Psoas muscle (tissue), 8 donors: ENCODE measurements around the gene MAPK7. TPM values are rescaled to one million over a fixed set of nuclear protein-coding genes. Genes with fewer than 3 reads are reported as not detected.

ENCODE experiments used
- ATAC-seq, 4 donors: fragments of 200-7000 bp; cut with Tn5 transposase; one replicate each; pipeline ENCODE4 v1.9.1; 2020; ENCODE audit warnings: moderate library complexity in 3 of 4, mild to moderate bottlenecking in 2 of 4
- DNase-seq, 2 donors: peaks; one replicate each; pipeline ENCODE4 v3.0.0-alpha.2; 2020
- H3K27ac ChIP-seq: fragments of 200-600 bp; one replicate; pipeline ENCODE4 v1.8.0; 2022
- H3K27me3 ChIP-seq, 3 donors: fragments of 200-600 bp in 1 of 3; one replicate each; pipeline versions ENCODE4 v1.6.1 to v1.8.0; 2013 to 2022; ENCODE audit warnings: low read length in 2 of 3, mild to moderate bottlenecking in 2 of 3, moderate library complexity in 1 of 3; ENCODE audit not compliant: insufficient read depth in 3 of 3
- H3K36me3 ChIP-seq, 2 donors: fragments of 200-600 bp in 1 of 2; one replicate each; pipeline versions ENCODE4 v1.6.1 to v1.8.0; 2013 to 2022; ENCODE audit warnings: low read depth in 1 of 2, mild to moderate bottlenecking in 1 of 2, moderate library complexity in 1 of 2; ENCODE audit not compliant: insufficient read depth in 1 of 2
- H3K4me1 ChIP-seq: fragments of 200-600 bp; one replicate; pipeline ENCODE4 v1.8.0; 2022
- H3K4me3 ChIP-seq: fragments of 200-600 bp; one replicate; pipeline ENCODE4 v1.8.0; 2022; ENCODE audit warnings: mild to moderate bottlenecking
- H3K9me3 ChIP-seq: fragments of 200-600 bp; one replicate; pipeline ENCODE4 v1.8.0; 2022
- WGBS, 3 donors: extraction: QIAGEN DNeasy Blood & Tissue Kit; methylation state at CpG; one replicate each; pipeline versions ENCODE4 v1.1.6 to v1.1.7; 2013; 5-methylcytosine and 5-hydroxymethylcytosine counted together
- intact Hi-C, 2 donors: fragments of 100-400 bp; cut with DNase I; formaldehyde crosslinking; loops; one replicate each; pipeline versions ENCODE4 v1.11.0 to v1.14.2; 2022
- polyA plus RNA-seq, 3 donors: library from polyadenylated mRNA; stranded (reverse); fragments of 200-250 nt; gene quantifications; one replicate each; pipeline ENCODE4 v1.2.3, GENCODE V29; 2013
- total RNA-seq, 4 donors: library from RNA; stranded (reverse); fragmentation: NEBNext Ultra II Directional in 2 of 4; extraction: Animal tissue kit (Norgen Biotek cat#: 25700) in 2 of 4; gene quantifications; one replicate each; pipeline versions ENCODE4 v1.2.1 to v1.2.4, GENCODE V29; 2021 to 2023
- TF ChIP-seq, protein P1 (sequence below): fragments of 200-600 bp; IDR thresholded peaks from one replicate; pipeline ENCODE4 v1.8.0; 2022; ENCODE audit warnings: antibody characterized with exemption
- donor health status: healthy with polysubstance abuse.
- donor health status: DM: no; HTN: no; CAD: no; lungs with moderate emphysema.
- donor health status: Bipolar disorder and iron deficiency.
- donor health status: healthy.
- donor health status: DM: yes; HTN: yes; CAD: no.
- donor health status: DM: no; HTN: no; CAD: no.
- donor health status: DM: no; HTN: no; CAD: no.
- donor health status: DM: yes; HTN: yes; CAD: no.

MAPK7 gene
- total and polyA plus RNA-seq, 7 donors = 6.1 to 12.6 (median 7.5) TPM

GRCh38 chr17:19333736-19334290 is 44.5 kb upstream of the MAPK7 start:
- H3K27me3 ChIP-seq = no peaks in the 10 kb centered on the region
- TF ChIP-seq, protein P1, sequence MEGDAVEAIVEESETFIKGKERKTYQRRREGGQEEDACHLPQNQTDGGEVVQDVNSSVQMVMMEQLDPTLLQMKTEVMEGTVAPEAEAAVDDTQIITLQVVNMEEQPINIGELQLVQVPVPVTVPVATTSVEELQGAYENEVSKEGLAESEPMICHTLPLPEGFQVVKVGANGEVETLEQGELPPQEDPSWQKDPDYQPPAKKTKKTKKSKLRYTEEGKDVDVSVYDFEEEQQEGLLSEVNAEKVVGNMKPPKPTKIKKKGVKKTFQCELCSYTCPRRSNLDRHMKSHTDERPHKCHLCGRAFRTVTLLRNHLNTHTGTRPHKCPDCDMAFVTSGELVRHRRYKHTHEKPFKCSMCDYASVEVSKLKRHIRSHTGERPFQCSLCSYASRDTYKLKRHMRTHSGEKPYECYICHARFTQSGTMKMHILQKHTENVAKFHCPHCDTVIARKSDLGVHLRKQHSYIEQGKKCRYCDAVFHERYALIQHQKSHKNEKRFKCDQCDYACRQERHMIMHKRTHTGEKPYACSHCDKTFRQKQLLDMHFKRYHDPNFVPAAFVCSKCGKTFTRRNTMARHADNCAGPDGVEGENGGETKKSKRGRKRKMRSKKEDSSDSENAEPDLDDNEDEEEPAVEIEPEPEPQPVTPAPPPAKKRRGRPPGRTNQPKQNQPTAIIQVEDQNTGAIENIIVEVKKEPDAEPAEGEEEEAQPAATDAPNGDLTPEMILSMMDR = no peak
- DNase-seq (no peak), ATAC-seq (no peak)
- 87 to 93% (median 88%) methylated on average over 12 of the region's 12 CpGs for WGBS, 3 donors
- no peak overlapping the region for H3K27ac ChIP-seq
- H3K36me3 ChIP-seq = peaks cover 0 to 40% of the 10 kb centered on the region in 2 donors
- intact Hi-C loops = no loop called here
- peaks cover 3% of the 10 kb centered on the region for H3K4me1 ChIP-seq
- H3K4me3 ChIP-seq = no peak overlapping the region
- no peaks in the 10 kb centered on the region for H3K9me3 ChIP-seq

DNA sequence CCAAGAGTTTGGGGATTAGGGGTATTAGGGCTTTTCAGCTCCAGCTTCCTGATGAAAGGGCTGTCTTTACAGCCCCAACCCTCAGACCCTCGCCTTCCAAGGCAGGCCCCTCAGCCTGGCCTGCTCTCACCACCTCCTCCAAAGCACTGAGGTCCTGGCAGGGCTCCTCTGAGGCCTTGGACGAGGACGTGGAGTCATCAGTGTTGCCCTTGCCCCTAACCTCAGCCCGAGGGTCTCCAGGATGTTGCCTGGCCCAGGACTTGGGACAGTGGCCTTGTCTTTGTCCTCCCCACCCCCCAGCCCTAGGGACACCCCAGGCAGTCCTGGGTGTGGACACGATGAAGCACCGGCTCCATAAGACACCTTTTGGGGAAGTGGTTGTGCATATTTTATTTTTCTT is 44.0 kb upstream of the MAPK7 start:
- WGBS, 3 donors = 87 to 90% (median 89%) methylated on average over 6 of the region's 6 CpGs

DNA sequence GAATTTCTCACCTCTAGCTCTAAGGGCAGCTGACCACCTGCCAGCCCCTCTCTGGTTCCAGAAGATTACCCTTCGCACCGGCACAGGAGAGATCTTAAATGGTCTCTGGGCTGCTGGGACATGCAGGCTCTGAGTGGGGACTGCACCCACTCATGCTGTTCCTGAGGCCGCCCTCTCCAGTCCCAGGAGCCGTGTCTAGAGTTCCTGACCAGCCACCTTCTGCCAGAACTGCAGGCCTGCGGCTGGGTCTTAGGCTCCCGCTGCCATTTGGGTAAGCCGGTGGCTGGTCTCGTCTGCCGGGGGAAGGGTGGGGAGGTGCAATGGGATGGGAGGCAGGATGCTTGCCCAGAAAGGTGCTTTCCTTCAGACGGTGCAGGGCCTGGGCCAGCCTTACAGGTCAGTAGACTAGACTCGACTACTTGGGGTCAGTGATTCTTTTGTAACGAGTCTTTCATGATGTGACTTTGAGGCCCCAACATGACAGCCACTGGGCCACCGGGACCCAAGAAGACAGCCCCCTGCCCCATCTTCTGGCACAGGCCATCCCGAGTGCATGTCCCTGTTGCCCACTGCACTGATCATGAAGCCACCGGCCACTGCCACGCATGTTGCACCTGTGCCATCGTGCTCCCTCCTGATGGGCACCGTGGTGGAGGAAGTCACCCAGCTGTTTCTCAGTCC is 42.2 kb upstream of the MAPK7 start:
- H3K27me3 ChIP-seq = no peaks in the 10 kb centered on the region
- intact Hi-C loops = no loop called here
- ATAC-seq (no peak), DNase-seq (no peak)
- peaks cover 0 to 26% of the 10 kb centered on the region in 2 donors for H3K36me3 ChIP-seq
- peaks cover 3% of the 10 kb centered on the region for H3K4me1 ChIP-seq
- H3K9me3 ChIP-seq = no peaks in the 10 kb centered on the region
- H3K4me3 ChIP-seq = no peak overlapping the region
- TF ChIP-seq, protein P1 = no peak
- 62 to 75% (median 67%) methylated on average over 18 of the region's 18 CpGs for WGBS, 3 donors
- no peak overlapping the region for H3K27ac ChIP-seq

More for the DNA sequence above, 44.0 kb upstream of the MAPK7 start:
- no peak overlapping the region for H3K27ac ChIP-seq
- DNase-seq (peak in 1 of 2 donors; percentile 42), ATAC-seq (no peak)
- H3K9me3 ChIP-seq = no peaks in the 10 kb centered on the region
- no peak overlapping the region for H3K4me3 ChIP-seq
- no peaks in the 10 kb centered on the region for H3K27me3 ChIP-seq
- peaks cover 3% of the 10 kb centered on the region for H3K4me1 ChIP-seq
- H3K36me3 ChIP-seq = peaks cover 0 to 35% of the 10 kb centered on the region in 2 donors
- TF ChIP-seq, protein P1 = no peak
- intact Hi-C loops = no loop called here

DNA sequence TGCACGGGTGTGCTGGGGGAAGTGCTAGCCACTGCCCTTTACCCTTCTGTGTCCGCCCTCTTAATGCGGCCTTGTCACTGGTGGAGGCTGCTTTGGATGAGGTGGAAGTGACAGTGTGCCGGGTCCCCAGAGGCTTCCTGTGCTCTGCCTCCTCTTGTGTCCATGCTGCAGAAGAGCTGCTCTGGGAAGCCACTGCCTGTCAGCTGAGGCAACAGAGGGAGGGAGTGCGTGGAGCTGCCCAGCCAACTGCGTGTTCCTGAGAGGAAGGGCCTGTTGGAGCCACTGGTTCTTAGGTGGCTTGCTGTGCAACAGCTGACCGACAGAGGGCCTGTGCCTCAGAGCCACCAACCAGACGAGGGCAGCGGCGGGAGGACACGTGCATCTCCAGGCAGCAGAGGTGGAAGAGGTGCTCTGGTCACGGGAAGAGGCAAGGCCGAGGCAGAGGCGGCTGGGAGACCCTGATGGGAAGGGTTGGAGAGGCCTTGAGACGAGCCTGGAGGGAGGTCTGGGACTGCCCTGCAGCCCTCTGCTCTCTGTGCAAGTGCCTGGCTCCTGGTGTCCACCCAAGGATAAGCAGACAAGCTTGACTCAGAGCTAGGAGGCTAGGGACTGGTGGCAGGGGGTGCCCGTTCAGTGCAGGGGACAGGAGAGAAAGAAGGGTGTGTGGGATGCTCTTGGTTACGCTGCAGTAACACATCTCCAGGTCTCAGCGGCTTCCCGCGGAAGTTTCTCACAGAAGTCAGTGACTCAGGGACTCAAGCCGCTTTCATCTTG is 41.2 kb upstream of the MAPK7 start:
- 71 to 75% (median 73%) methylated on average over 21 of the region's 21 CpGs for WGBS, 3 donors
- H3K36me3 ChIP-seq = peaks cover 0 to 19% of the 10 kb centered on the region in 2 donors
- peaks cover 3% of the 10 kb centered on the region for H3K4me1 ChIP-seq
- no peaks in the 10 kb centered on the region for H3K9me3 ChIP-seq
- no peak overlapping the region for H3K4me3 ChIP-seq
- no peak overlapping the region for H3K27ac ChIP-seq
- peak in 3 of 4 donors; percentile 17 to 51 (median 25) for ATAC-seq
- no peaks in the 10 kb centered on the region for H3K27me3 ChIP-seq
- no peak for DNase-seq
- intact Hi-C loops = no loop called here
- TF ChIP-seq, protein P1 = peak; percentile 47
